ENCODE results near the gene KLRF2. TPM values are rescaled to one million over a fixed set of nuclear protein-coding genes. Genes with fewer than 3 reads are reported as not detected.
"Not testable (repeated sequence)": the region's sequence is repeated elsewhere in the genome, so short reads cannot be mapped to it uniquely, and the experiment has no call there.

Gene KLRF2
- not detected in 2 replicates for total RNA-seq

GRCh38 chr12:9881246-9881645 is at the start of gene KLRF2:
KLRF2 (plus strand) TSS chr12:9881489; CDS start chr12:9881596, 107 bp downstream.
- DNase-seq (ENCODE audit: low read depth, low spot score), result no peak

- DNase-seq (ENCODE audit: low read depth, low spot score), result no peak
These were observed 49.6 kb upstream of the KLRF2 start for GRCh38 chr12:9831720-9832119.

- DNase-seq (ENCODE audit: low read depth, low spot score), result no peak
These were observed 37.9 kb upstream of the KLRF2 start for GRCh38 chr12:9843407-9843806.

- DNase-seq (ENCODE audit: low read depth, low spot score), result no peak
These were observed 32.4 kb upstream of the KLRF2 start for GRCh38 chr12:9848899-9849298.

- DNase-seq (ENCODE audit: low read depth, low spot score), result no peak
These were observed 30.2 kb upstream of the KLRF2 start for GRCh38 chr12:9851050-9851449.

GRCh38 chr12:9851927-9852326 is 29.4 kb upstream of the KLRF2 start:
- DNase-seq (ENCODE audit: low read depth, low spot score), result no peak

- DNase-seq (ENCODE audit: low read depth, low spot score), result no peak
These were observed 25.1 kb upstream of the KLRF2 start for GRCh38 chr12:9856151-9856550.

GRCh38 chr12:9856894-9857293 is 24.4 kb upstream of the KLRF2 start:
- no peak for DNase-seq (ENCODE audit: low read depth, low spot score)

- no peak for DNase-seq (ENCODE audit: low read depth, low spot score)
These were observed 23.2 kb upstream of the KLRF2 start for GRCh38 chr12:9858135-9858534.

- no peak for DNase-seq (ENCODE audit: low read depth, low spot score)
These were observed 16.2 kb upstream of the KLRF2 start for GRCh38 chr12:9864913-9865675.

- DNase-seq (ENCODE audit: low read depth, low spot score), result no peak
These were observed 14.4 kb upstream of the KLRF2 start for GRCh38 chr12:9866860-9867269.

GRCh38 chr12:9867531-9867930 is 13.8 kb upstream of the KLRF2 start:
- no peak for DNase-seq (ENCODE audit: low read depth, low spot score)

- DNase-seq (ENCODE audit: low read depth, low spot score), result no peak
These were observed 12.9 kb upstream of the KLRF2 start for GRCh38 chr12:9868311-9868801.

GRCh38 chr12:9868951-9869306 is 12.4 kb upstream of the KLRF2 start:
- DNase-seq (ENCODE audit: low read depth, low spot score), result no peak

GRCh38 chr12:9869307-9870161 is 11.8 kb upstream of the KLRF2 start, which contains the start of gene CLEC2B:
CLEC2B (minus strand) TSS chr12:9869354.
- DNase-seq (ENCODE audit: low read depth, low spot score), result peak; percentile 53

- DNase-seq (ENCODE audit: low read depth, low spot score), result no peak
These were observed 10.9 kb upstream of the KLRF2 start for GRCh38 chr12:9870286-9870866.

- DNase-seq (ENCODE audit: low read depth, low spot score), result no peak
These were observed 9.1 kb upstream of the KLRF2 start for GRCh38 chr12:9872162-9872561.

- DNase-seq (ENCODE audit: low read depth, low spot score), result no peak
These were observed 8.5 kb upstream of the KLRF2 start for GRCh38 chr12:9872742-9873141.

- not testable (repeated sequence) for DNase-seq (ENCODE audit: low read depth, low spot score)
These were observed 5.2 kb upstream of the KLRF2 start for GRCh38 chr12:9876120-9876519.

GRCh38 chr12:9880532-9881078 is 684 bp upstream of the KLRF2 start:
- DNase-seq (ENCODE audit: low read depth, low spot score), result no peak

GRCh38 chr12:9881988-9882387 is 699 bp downstream of the KLRF2 start:
- DNase-seq (ENCODE audit: low read depth, low spot score), result no peak

- DNase-seq (ENCODE audit: low read depth, low spot score), result no peak
These were observed 1.9 kb downstream of the KLRF2 start for GRCh38 chr12:9883175-9883574.

Measured in pulmonary artery endothelial cell (primary cell).